GM12878 (cell line): ENCODE results near the gene SMAD1. TPM values are rescaled to one million over a fixed set of nuclear protein-coding genes. Genes with fewer than 3 reads are reported as not detected.

Experiments used
- ATAC-seq: fragments of 200-7000 bp; cut with Tn5 transposase; 3 replicates; pipeline ENCODE4 v1.9.1; 2020; ENCODE audit warnings: mild to moderate bottlenecking, moderate library complexity
- BruUV-seq: library from RNA; stranded (reverse); fragments of 400-500 nt; replicated peaks from 2 replicates; lab custom pipeline; 2021; lab: Mats Ljungman, UMichigan
- CTCF ChIA-PET: fragments of 300-600 bp; sonication (Branson Sonifier 250); formaldehyde crosslinking; extraction: SDS; loops from one replicate; lab custom pipeline; 2021; ENCODE audit warnings: inconsistent platforms; lab: Yijun Ruan, JAX
- POLR2A ChIA-PET: fragments of 350-600 bp; formaldehyde crosslinking; extraction: SDS; loops from one replicate; lab custom pipeline; 2021; ENCODE audit warnings: inconsistent platforms; lab: Charles Lee
- RAD21 ChIA-PET: fragments of 300-600 bp; sonication (Branson Sonifier 250); formaldehyde crosslinking; loops from one replicate; lab custom pipeline; 2023; ENCODE audit warnings: antibody characterized with exemption; ENCODE audit not compliant: unreplicated experiment; lab: Charles Lee
- SMC1A ChIA-PET: fragments of 300-600 bp; sonication (Branson Sonifier 250); formaldehyde crosslinking; loops from one replicate; lab custom pipeline; 2023; ENCODE audit not compliant: unreplicated experiment, uncharacterized antibody; lab: Charles Lee
- DNase-seq: peaks from one replicate; pipeline ENCODE4 v3.0.0-alpha.2; 2011; ENCODE audit warnings: low read depth, low spot score
- FAIRE-seq: peaks from 3 replicates; lab custom pipeline; 2011; peaks lifted over from hg19 to GRCh38; lab: Jason Lieb, UNC
- H2AFZ ChIP-seq: 2 replicates; pipeline ENCODE4 v1.6.0; 2011; ENCODE audit warnings: low read depth, low read length, control low read depth; ENCODE audit not compliant: control insufficient read depth
- H3K27ac ChIP-seq: 2 replicates; pipeline ENCODE4 v1.5.1; 2011; ENCODE audit warnings: control low read depth; ENCODE audit not compliant: control insufficient read depth, insufficient read depth
- H3K27me3 ChIP-seq, 2 experiments: replicated peaks in 1 of 2; 2 replicates each; pipeline versions ENCODE4 v1.6.0 to v1.6.1; 2011; ENCODE audit warnings: low read length in 1 of 2; ENCODE audit not compliant: control insufficient read depth in 2 of 2, insufficient read depth in 2 of 2
- H3K36me3 ChIP-seq, 2 experiments: 2 replicates each; pipeline ENCODE4 v1.5.1; 2011; ENCODE audit warnings: low read length in 1 of 2; ENCODE audit not compliant: control insufficient read depth in 2 of 2, insufficient read depth in 2 of 2
- H3K4me1 ChIP-seq: 2 replicates; pipeline ENCODE4 v1.6.1; 2011; ENCODE audit warnings: mild to moderate bottlenecking, low read length, moderate library complexity, mixed read lengths; ENCODE audit not compliant: control insufficient read depth, insufficient read depth
- H3K4me2 ChIP-seq: 2 replicates; pipeline ENCODE4 v1.6.0; 2011; ENCODE audit warnings: control low read depth; ENCODE audit not compliant: control insufficient read depth, insufficient read depth
- H3K4me3 ChIP-seq: fragments of 200-600 bp; sonication (generic); 2 replicates; pipeline ENCODE4 v1.5.1; 2016
- H3K79me2 ChIP-seq: 2 replicates; pipeline ENCODE4 v1.6.0; 2011; ENCODE audit warnings: low read length; ENCODE audit not compliant: control insufficient read depth, insufficient read depth
- H3K9ac ChIP-seq: 2 replicates; pipeline ENCODE4 v1.8.0; 2011; ENCODE audit warnings: low read length, control low read depth, mixed read lengths; ENCODE audit not compliant: control insufficient read depth, insufficient read depth
- H3K9me3 ChIP-seq: replicated peaks from 3 replicates; pipeline ENCODE4 v1.5.1; 2011; ENCODE audit warnings: mild to moderate bottlenecking, low read length; ENCODE audit not compliant: control insufficient read depth, insufficient read depth
- H4K20me1 ChIP-seq: 2 replicates; pipeline ENCODE4 v1.6.0; 2011; ENCODE audit not compliant: control insufficient read depth, insufficient read depth
- CHD1 ChIP-seq: IDR thresholded peaks from 2 replicates; pipeline ENCODE4 v1.6.1; 2012; ENCODE audit warnings: low read depth, low read length, improper control_type of control experiment
- DPF2 ChIP-seq: fragments of 450-650 bp; IDR thresholded peaks from 2 replicates; pipeline ENCODE4 v1.6.1; 2017; ENCODE audit warnings: mild to moderate bottlenecking
- HDGF ChIP-seq: fragments of 450-650 bp; IDR thresholded peaks from 2 replicates; pipeline ENCODE4 v1.6.1; 2016; ENCODE audit warnings: antibody characterized with exemption
- MEF2A ChIP-seq: IDR thresholded peaks from 2 replicates; pipeline ENCODE4 v1.6.1; 2011; ENCODE audit warnings: low read depth, mild to moderate bottlenecking, low read length, moderate library complexity; ENCODE audit not compliant: insufficient read depth
- NFIC ChIP-seq: IDR thresholded peaks from 2 replicates; pipeline ENCODE4 v1.6.1; 2012; ENCODE audit warnings: low read depth, mild to moderate bottlenecking, inconsistent platforms, low read length, moderate library complexity
- RAD51 ChIP-seq: fragments of 450-650 bp; IDR thresholded peaks from 2 replicates; pipeline ENCODE4 v1.6.1; 2016; ENCODE audit warnings: moderate library complexity, mild to moderate bottlenecking, inconsistent platforms
- RBBP5 ChIP-seq: fragments of 200-600 bp; sonication (generic); conservative IDR thresholded peaks from 2 replicates; pipeline ENCODE4 v1.6.1; 2016
- RUNX3 ChIP-seq: IDR thresholded peaks from 2 replicates; pipeline ENCODE4 v1.6.1; 2012; ENCODE audit warnings: low read length, inconsistent platforms
- SP1 ChIP-seq: IDR thresholded peaks from one replicate; pipeline ENCODE4 v1.6.1; 2011; ENCODE audit warnings: low read depth, low read length
- TCF12 ChIP-seq: IDR thresholded peaks from 2 replicates; pipeline ENCODE4 v1.6.1; 2011; ENCODE audit warnings: low read depth, mild to moderate bottlenecking, low read length
- TCF3 ChIP-seq: IDR thresholded peaks from 2 replicates; pipeline ENCODE4 v1.6.1; 2012; ENCODE audit warnings: low read depth, mild to moderate bottlenecking, low read length, borderline replicate concordance; ENCODE audit not compliant: insufficient read depth
- ZBTB4 ChIP-seq: fragments of 450-650 bp; formaldehyde crosslinking; IDR thresholded peaks from 2 replicates; pipeline ENCODE4 v1.4.0; 2022; ENCODE audit warnings: mild to moderate bottlenecking, moderate library complexity
- WGBS: methylation state at CpG from one replicate; pipeline ENCODE4 v1.1.6; 2016; ENCODE audit warnings: low lambda C conversion rate; ENCODE audit not compliant: insufficient replicate concordance, insufficient coverage; ENCODE audit errors: missing lambda C conversion rate; 5-methylcytosine and 5-hydroxymethylcytosine counted together
- in situ Hi-C: fragments of 300-500 bp; cut with MboI; formaldehyde crosslinking; loops from 9 replicates; pipeline ENCODE4 v1.14.3; 2018; ENCODE audit warnings: mixed read lengths
- intact Hi-C: fragments of 100-400 bp; cut with micrococcal nuclease; formaldehyde crosslinking; loops from one replicate; pipeline ENCODE4 v1.14.2; 2022; ENCODE audit not compliant: unreplicated experiment
- polyA plus RNA-seq, 11 experiments: library from polyadenylated mRNA; depleted of rRNA in 4 of 11; unstranded in 6 of 11; stranded (reverse) in 5 of 11; fragments of >200 nt; fragmentation: Nextera tagmentation in 4 of 11; fragmentation: Illumina TruSeq in 1 of 11; extraction: Ambion mirVana in 4 of 11; extraction: Trizol in 1 of 11; gene quantifications; 1 replicate in 1 of 11; 2 replicates in 10 of 11; pipeline versions ENCODE4 v1.2.1 to v1.2.3, GENCODE V29; 2011 to 2016; ENCODE audit warnings: inconsistent platforms in 2 of 11, missing spikeins in 2 of 11, low read depth in 1 of 11
- total RNA-seq, 4 experiments: library from RNA; depleted of rRNA in 3 of 4; stranded (reverse); fragments of >200 nt in 3 of 4; fragmentation: Illumina TruSeq in 1 of 4; extraction: Trizol in 1 of 4; gene quantifications; 2 replicates each; pipeline versions ENCODE4 v1.2.1 to v1.2.3, GENCODE V29; 2013 to 2021

Gene SMAD1
- total and polyA plus RNA-seq, 10 of the 15 experiments (the other 5 are each of a cell fraction or from before 2014, with no cell fraction given) = 0.29 to 17.5 (median 13.6) TPM

GRCh38 chr4:145498430-145498829, 16.8 kb downstream of the SMAD1 start (continued):
- TF ChIP-seq ZBTB4 (CRISPR knock-in tag) (no peak), NFIC (peak; percentile 46; the same call in 1 of the 2 replicates), RUNX3 (0 out of 2 replicates have a peak, but pooled peaks have one; percentile 16), SP1 (no peak), MEF2A (no peak), CHD1 (no peak), DPF2 (no peak), RBBP5 (no peak), RAD51 (no peak)

- SMC1A ChIA-PET = interaction anchor here (1.2 kb wide), 1 partner anchor 56 kb away, joined by 3 read pairs; no protein-coding TSS in a partner anchor
Observed at GRCh38 chr4:145501051-145501660, 19.5 kb downstream of the SMAD1 start.

More at GRCh38 chr4:145501051-145501660, 19.5 kb downstream of the SMAD1 start:
- no peaks in the 10 kb centered on the region; the same call in 2 of the 3 replicates for H3K9me3 ChIP-seq
- no TSS peak for BruUV-seq
- peaks cover 39% of the 10 kb centered on the region for H3K79me2 ChIP-seq
- peak overlapping the region; percentile 58; the same call in 1 of the 2 replicates for H3K4me2 ChIP-seq
- FAIRE-seq (peak; percentile 35), DNase-seq (no peak), ATAC-seq (no peak)
- POLR2A ChIA-PET = no interaction called here
- H3K4me1 ChIP-seq = peaks cover 21% of the 10 kb centered on the region
- no peaks in the 10 kb centered on the region for H4K20me1 ChIP-seq
- in situ Hi-C loops (no loop called here), intact Hi-C loops (no loop called here)
- RAD21 ChIA-PET = no interaction called here
- no peaks in the 10 kb centered on the region; a peak in 1 of 4 replicates for H3K27me3 ChIP-seq
- H3K36me3 ChIP-seq = no peaks in the 10 kb centered on the region
- H2AFZ ChIP-seq = no peak overlapping the region
- CTCF ChIA-PET = no interaction called here
- H3K4me3 ChIP-seq = no peak overlapping the region
- TF ChIP-seq MEF2A (0 out of 2 replicates have a peak, but pooled peaks have one; percentile 19), TCF12 (0 out of 2 replicates have a peak, but pooled peaks have one; percentile 22), TCF3 (0 out of 2 replicates have a peak, but pooled peaks have one; percentile 29), HDGF (no peak)
- WGBS = 20% methylated on average over 3 of the region's 3 CpGs
- H3K9ac ChIP-seq = no peak overlapping the region
- H3K27ac ChIP-seq = peak overlapping the region; percentile 13
